NCI-H2081 (cell line): ENCODE results near the gene RMND5A.
A peak's percentile ranks its signal among the peaks of the same experiment; 100 is the strongest.

Experiments used
- DNase-seq, 2 experiments: peaks; one replicate each; lab custom pipeline; 2025; lab: John Stamatoyannopoulos, UW

RMND5A gene

DNA sequence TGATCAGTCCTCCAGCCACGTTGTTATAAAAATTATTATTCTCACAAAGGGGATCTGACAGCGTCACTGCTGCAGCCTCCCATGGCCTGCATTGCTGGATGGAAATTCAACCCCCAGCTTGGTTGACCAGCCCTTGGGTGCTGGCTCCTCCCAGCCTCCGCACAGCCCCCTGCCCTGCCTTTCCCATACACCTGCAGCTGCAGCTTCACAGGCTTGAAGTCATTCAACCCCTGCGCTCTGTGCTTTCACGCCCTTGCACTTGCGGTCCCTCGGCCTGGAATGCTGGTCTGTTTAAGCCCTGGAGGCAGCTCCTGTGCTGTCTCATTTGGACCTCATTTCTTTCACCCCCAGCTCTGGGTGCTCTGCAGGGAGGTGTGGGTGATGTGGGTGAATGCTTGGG, 71.5 kb downstream of the RMND5A start:
- no peak for DNase-seq

DNA sequence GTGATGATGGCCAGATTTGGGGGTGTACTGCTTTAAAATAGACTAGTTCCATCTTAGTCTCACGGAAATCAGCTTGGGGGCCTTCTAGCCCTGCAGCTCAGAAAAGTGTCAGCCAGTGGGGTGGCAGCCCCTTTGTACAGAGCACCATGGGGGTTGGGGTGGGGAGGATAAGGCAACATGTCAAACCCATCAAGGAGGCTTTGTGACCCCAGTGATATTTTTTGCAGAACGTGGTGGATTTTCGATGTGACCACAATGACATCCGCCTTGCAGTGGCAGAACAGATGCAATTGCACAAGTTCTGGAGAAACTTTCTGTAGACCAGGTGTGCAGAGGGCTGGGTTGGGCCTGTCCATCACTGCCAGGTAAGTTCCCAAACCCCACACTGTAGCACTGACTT, 73.7 kb downstream of the RMND5A start:
- DNase-seq = no peak

GRCh38 chr2:86794861-86795260, 74.8 kb downstream of the RMND5A start:
- DNase-seq = no peak

- DNase-seq = no peak
Measured at GRCh38 chr2:86800856-86801567, 80.9 kb downstream of the RMND5A start.

- no peak for DNase-seq
Measured at GRCh38 chr2:86806059-86806857, 86.2 kb downstream of the RMND5A start.

DNA sequence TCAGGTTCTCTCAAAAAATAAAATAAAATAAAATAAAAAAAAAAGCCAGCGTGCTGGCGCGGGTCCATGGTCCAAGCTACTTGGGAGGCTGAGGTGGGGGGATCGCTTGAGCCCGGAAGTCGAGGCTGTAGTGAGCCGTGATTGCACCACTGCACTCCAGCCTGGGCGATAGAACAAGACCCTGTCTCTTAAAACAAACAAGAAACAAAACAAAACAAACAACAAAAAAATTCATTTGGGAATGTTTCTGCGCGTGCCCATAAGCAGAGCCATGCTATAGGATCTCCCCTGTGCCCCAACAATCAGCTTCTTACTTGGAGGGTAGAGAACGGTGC, 87.0 kb downstream of the RMND5A start:
- DNase-seq = no peak

DNA sequence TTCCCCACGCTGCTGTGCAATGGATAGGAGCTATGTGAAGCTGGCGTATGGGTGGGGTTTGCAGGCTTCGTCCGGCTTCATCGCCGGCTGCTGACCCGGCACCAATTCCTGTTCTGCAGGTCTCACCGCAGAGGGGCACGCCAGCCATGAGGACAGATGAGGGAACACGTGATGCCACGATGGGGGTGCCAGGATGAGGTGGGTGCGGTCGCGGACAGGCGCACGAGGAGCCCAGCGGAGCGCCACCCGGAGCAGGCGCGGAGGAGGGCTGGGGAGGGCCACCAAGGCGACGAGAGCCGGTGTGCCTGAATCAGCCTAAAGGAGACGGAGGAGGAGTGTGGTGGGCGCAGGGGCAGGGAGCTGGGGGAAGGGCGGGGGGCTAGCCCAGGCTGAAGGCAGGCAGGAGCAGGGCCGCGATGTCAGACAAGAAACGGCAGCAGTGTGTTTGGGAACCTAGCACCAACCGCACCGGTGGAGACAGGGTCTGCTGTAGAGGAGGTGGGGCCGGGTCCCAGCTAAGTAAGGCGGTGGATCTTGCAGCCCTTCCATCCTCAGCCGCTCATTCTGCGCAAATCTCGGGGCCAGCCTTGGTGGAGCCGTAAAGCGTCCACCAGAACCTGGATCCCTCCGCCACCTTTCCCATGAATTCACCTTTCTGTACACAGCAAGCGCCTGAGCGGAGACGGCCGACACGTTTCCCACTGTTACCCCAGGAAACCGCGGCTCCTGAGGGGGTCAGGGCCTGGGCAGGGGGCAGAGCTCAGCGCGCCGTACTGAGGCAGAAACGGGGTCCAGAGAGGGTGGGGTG, 87.6 kb downstream of the RMND5A start:
- DNase-seq = peak; percentile 67 to 84

DNA sequence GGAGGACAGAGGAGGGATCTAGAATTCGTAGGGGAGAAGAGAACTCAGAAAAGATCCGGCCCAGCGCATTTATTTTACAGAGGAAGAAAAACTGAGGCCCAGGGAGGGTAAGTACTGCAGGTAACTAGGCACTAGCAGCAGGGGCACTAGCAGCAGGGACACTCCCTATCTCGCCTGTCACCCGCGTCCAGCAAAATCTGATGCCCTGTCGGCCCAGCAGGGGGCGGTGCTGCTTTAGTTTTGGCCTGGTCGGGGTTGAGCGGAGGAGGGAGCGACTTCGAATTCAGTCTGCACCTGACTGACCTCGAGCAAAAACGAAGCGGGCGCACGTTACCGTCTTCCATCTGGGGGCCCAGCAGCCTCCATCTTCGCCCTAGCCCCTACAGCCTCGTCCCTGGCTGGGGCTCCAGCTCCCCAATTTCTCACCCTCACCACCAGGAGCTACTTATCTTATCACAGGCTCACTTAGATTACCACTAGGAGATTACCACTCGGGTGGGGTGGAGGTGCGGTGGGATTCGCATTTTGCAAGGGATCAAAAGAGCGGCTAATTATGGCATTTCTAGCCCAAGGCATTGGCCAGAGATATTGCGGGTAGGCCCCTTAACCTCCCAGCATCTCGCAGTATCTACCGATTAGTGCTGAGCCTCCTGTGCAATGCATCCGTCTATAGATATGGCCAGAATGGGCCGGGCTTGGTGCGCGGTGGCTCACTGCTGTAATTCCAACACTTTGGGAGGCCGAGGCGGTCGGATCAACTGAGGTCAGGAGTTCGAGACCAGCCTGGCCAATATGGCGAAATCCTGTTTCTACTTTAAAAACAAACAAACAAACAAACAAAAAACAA, 88.4 kb downstream of the RMND5A start:
- DNase-seq = peak; percentile 89

GRCh38 chr2:86809481-86810121, 89.5 kb downstream of the RMND5A start:
- no peak for DNase-seq

DNA sequence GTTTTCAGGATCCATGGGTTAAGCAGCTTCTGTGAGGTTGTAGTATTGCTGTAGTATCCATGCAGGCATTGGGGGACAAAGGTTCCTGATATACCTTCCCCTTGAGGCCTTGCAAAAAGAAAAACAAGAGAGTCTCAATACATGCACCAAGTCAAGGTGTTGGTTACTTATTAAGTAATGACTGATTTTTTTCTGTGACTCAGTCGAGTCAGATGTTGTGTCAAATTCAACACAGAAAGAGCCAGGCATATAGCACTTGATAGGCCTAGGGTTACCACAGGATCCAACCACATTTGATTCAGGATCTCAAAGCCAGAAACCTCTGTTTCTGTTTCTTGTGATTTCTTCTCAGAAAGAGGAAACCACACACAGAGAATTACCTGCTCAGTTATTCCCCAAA, 95.5 kb downstream of the RMND5A start:
- DNase-seq = no peak

GRCh38 chr2:86818114-86818801, 98.2 kb downstream of the RMND5A start:
- DNase-seq = no peak

GRCh38 chr2:86818957-86819356, 98.9 kb downstream of the RMND5A start:
- DNase-seq = no peak

DNA sequence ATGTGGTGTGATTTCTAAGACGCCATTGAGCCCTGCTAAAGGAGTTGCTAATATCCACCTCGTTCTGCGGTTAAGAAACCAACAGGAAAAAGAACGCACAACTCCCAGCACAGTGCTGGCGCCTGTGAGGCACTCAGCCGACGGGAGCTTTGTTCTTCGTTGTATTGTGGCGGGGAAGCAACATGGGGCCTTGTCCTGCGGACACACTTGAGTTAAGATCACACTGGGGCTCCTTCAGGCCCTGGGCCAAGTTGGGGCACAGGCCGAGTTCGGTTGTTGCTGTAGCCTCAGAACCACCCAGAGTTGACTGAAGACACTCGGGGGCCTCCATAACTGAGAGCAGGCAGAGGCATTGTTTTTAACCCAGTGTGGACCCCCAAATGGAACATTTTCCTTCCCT, 101.2 kb downstream of the RMND5A start:
- DNase-seq = no peak

DNA sequence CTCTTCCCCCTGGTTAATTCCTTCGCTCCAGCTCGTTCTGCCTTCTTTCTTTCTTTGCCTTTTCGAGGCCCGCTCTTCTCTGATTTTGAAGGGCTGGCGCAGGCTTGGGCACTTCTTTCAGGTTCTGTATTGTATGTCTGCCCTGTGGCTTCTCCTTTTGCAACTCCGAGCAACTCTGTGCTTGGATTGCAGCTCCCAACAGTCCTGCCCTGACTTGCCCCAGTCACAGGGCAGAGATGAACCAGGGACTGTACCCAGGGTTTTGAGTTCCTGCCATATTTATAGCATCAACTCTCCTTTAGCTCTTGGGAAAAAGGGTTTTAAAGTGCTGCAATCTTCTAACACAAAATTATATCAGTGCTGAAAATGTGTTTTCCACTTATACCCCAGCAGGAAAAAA, 101.8 kb downstream of the RMND5A start:
- DNase-seq = no peak

DNA sequence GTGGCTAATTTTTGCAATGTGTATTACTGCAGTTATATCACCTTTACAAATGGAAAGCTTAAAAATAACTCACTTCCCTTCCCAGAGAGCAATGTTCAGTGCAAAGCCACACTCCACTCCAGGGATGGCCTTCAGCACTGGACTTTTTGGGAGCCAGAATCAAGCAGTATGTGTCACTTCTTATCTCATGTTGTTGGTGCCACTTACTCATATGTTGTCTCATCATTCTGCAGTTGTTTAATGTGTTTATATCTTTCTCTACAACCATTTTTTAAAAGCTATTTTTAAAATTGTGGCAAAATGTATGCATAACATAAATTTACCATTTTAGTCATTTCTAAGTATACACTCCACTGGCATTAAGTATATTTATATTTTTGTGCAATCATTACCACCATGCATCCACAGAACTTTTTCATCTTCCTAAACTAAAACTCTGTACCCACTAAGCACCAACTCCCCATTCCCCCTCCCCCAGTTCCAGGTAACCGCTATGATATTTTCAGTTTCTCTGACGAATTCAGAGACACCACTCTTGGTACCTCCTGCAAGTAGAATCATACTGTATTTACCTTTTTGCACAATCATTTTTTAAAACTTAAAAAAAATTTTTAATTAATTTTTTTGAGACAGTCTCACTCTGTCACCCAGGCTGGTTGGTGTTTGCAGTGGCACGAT, 102.7 kb downstream of the RMND5A start:
- no peak for DNase-seq

GRCh38 chr2:86825036-86825692, 105.1 kb downstream of the RMND5A start:
- DNase-seq = no peak

- DNase-seq = no peak
Measured at GRCh38 chr2:86825693-86826381, 105.7 kb downstream of the RMND5A start.

DNA sequence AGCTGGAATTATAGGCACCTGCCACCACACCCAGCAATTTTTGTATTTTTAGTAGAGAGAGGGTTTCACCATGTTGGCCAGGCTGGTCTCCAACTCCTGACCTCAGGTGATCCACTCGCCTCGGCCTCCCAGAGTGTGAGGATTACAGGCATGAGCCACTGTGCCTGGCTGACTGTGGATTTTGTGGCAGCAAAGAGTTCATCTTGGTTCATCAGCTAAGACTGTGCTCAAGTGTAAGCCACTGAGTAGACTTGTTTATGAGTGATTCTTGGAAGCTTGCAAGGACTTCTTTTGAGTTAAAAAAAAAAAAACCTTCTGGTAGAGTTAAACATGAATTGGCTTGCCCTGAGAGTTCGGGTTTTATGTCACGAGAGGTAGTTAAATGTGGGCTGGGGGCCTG, 106.9 kb downstream of the RMND5A start:
- no peak for DNase-seq
